Stimulated activated CD4-positive, alpha-beta T cell treated with anti-CD3 and anti-CD28 coated beads, Interleukin-1b, Interleukin-23, amount 100 ng/mL, for 1 hour (primary cell): ENCODE data around the gene AQP9.

Experiments used
- DNase-seq, 2 donors: peaks; one replicate each; pipeline ENCODE4 v3.0.0-alpha.2; 2020; ENCODE audit warnings: low read depth in 2 of 2

Gene AQP9

GRCh38 chr15:58227706-58228543, 89.7 kb downstream of the AQP9 start:
- peak; percentile 20 to 55 for DNase-seq

DNA sequence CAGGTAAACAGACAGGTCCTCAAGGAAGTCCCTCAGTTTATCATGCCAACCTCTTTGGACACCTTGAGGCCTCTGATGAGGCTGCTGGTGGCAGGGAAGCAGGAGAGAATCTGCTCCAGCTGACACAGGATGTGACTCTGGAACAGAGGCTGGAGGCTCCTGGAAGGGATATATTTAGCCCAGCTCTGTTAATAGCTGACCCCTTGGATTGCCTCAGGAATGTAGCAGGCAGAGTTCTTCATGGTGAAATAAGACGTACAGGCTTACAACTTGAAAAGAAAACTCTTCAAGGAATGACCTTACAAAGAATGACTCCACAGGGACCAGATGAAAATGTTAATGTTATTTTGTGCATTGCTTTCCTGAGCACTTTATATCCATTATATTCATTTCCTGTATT, 90.5 kb downstream of the AQP9 start:
- DNase-seq = no peak

- no peak for DNase-seq
Observed at GRCh38 chr15:58229297-58229768, 91.2 kb downstream of the AQP9 start.

- DNase-seq = no peak
Observed at GRCh38 chr15:58232281-58233065, 94.3 kb downstream of the AQP9 start.

DNA sequence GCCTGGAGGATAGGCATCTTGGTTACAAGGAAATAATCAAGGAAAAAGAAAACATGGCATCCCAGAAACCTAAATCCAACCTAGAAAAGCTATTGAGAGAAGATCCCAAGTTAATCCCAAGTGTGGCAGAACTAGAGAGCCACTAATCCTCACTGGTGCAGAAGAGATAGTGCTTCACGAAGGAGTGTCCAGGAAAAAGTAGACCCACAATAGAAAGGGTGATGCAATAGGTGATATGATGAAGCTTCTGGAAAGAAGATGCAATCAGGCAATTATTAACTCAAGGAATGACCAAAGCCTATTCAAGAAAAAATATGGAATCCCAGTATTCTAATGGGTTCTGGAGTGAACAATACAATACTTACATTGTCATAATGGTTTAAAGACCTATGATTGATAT, 95.2 kb downstream of the AQP9 start:
- DNase-seq = no peak
